Skeletal muscle cell (primary cell): Measurements from ENCODE around the gene CLTB.

ENCODE experiments used
- DNase-seq: peaks from one replicate; pipeline ENCODE4 v3.0.0-alpha.2; 2010; ENCODE audit warnings: low read depth
- H3K4me3 ChIP-seq: 2 replicates; pipeline ENCODE4 v1.5.1; 2011; ENCODE audit warnings: low read depth, mild to moderate bottlenecking, control low read depth, low read length, moderate library complexity

The CLTB gene

DNA sequence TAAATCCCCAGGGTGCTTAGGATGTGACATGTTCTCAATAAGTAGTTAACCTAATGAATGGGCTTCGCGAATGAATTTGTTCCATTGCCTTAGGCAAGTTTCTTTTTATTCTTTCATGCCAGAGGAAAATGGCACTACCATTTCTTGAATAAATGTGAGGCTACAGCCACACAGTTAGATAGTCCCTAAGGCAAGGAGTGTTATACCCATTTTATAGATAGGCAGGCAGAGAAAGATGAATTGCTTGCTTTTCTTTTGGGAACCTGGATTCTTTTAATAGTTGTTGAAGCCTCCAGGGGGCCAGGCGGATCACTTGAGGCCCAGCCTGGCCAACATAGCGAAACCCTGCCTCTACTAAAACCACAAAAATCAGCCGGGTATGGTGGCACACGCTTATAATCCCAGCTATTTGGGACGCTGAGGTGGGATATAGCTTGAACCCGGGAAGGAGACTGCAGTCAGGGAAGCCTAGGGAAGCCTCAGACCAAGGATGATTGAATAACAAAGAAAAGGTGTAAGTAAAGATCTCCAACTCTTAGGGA lies 28.9 kb downstream of the CLTB start:
- H3K4me3 ChIP-seq = peak overlapping the region; percentile 83
- DNase-seq = no peak

GRCh38 chr5:176386491-176386890 lies 29.8 kb downstream of the CLTB start:
- DNase-seq = no peak
- no peak overlapping the region for H3K4me3 ChIP-seq

DNA sequence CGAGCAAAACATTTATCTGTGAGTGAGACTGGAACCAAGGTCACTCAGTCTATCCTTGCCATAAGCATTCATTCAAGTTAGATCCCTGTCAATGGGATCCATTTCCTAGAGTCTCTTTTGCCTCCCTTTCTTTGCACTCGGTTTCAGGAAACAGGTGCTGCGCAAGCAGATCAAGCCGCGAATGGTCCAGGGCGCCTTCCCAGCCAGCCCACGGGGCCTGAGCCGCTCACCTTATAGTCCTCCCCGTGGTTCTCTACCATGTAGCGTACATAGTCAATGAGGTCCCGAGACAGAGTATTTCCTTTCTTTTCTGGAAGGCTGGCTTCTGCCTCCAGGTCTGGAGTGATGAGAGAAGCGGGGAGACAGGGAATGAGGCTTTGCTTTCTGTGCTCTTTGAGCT lies 31.3 kb downstream of the CLTB start:
- H3K4me3 ChIP-seq = no peak overlapping the region
- no peak for DNase-seq

GRCh38 chr5:176384366-176384930 lies 31.9 kb downstream of the CLTB start:
- no peak overlapping the region for H3K4me3 ChIP-seq
- no peak for DNase-seq

DNA sequence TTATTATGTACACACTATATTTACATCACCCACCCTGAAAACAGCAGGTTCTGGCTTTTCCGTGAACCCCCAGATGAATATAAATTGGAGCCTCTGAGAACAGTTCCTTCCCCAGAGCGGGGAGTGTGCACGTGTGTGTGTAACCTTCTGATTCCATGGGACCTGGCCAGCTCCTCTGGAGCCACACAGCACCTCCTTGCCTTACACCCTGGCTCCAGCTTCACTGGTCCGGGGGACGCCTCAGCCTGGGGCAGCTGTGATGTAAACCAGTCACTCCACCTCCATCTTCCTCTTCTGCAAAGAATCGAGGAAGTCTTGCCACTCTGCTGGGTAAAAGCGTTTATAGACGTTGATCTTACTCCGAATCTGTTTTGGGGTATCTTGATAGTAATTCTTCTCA lies 32.4 kb downstream of the CLTB start:
- no peak overlapping the region for H3K4me3 ChIP-seq
- DNase-seq = no peak

GRCh38 chr5:176383248-176383905 lies 33.0 kb downstream of the CLTB start:
- DNase-seq = no peak
- no peak overlapping the region for H3K4me3 ChIP-seq

GRCh38 chr5:176382721-176383120 lies 33.6 kb downstream of the CLTB start:
- H3K4me3 ChIP-seq = no peak overlapping the region
- no peak for DNase-seq

GRCh38 chr5:176381979-176382378 lies 34.4 kb downstream of the CLTB start:
- H3K4me3 ChIP-seq = no peak overlapping the region

DNA sequence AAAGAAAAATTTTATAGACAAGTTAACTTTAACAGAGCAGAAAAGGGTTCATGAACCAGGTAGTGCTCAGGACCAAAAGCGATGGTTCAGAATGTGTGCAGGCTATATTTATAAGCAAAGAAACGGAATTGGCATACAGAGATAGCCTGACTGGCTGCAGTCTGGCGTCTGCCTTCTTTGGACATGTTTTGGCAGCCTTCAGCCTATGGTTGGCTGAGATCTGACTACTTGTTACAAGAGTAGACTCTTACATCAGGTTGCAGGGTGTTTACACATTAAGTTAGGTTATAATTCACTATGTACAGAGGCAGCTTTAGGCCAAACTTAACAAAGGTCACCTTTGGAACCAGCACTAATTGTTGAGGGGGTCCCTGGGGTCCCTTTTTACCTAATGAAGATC lies 34.9 kb downstream of the CLTB start:
- no peak for DNase-seq

More at GRCh38 chr5:176381979-176382378, 34.4 kb downstream of the CLTB start:
- DNase-seq = no peak

GRCh38 chr5:176379881-176380280 lies 36.5 kb downstream of the CLTB start:
- no peak overlapping the region for H3K4me3 ChIP-seq
- DNase-seq = no peak

More for the DNA sequence above, 34.9 kb downstream of the CLTB start:
- no peak overlapping the region for H3K4me3 ChIP-seq

GRCh38 chr5:176373100-176373818 lies 43.1 kb downstream of the CLTB start:
- no peak for DNase-seq
- H3K4me3 ChIP-seq = no peak overlapping the region

- H3K4me3 ChIP-seq = no peak overlapping the region
- no peak for DNase-seq
These were observed 44.5 kb downstream of the CLTB start for GRCh38 chr5:176371621-176372539.

GRCh38 chr5:176369934-176370711 lies 46.2 kb downstream of the CLTB start:
- H3K4me3 ChIP-seq = no peak overlapping the region
- DNase-seq = no peak

GRCh38 chr5:176368726-176369125 lies 47.6 kb downstream of the CLTB start:
- no peak for DNase-seq
- no peak overlapping the region for H3K4me3 ChIP-seq

GRCh38 chr5:176366232-176366894 lies 50.0 kb downstream of the CLTB start:
- H3K4me3 ChIP-seq = peak overlapping the region; percentile 71
- no peak for DNase-seq

GRCh38 chr5:176365351-176366231 lies 50.7 kb downstream of the CLTB start, which contains the start of gene ARL10:
Gene ARL10, plus strand, starts transcription at chr5:176365487. Its CDS starts 77 bp downstream, at chr5:176365564.
- DNase-seq = peak; percentile 24
- peak within 1 kb of the TSS; percentile 71 for H3K4me3 ChIP-seq

DNA sequence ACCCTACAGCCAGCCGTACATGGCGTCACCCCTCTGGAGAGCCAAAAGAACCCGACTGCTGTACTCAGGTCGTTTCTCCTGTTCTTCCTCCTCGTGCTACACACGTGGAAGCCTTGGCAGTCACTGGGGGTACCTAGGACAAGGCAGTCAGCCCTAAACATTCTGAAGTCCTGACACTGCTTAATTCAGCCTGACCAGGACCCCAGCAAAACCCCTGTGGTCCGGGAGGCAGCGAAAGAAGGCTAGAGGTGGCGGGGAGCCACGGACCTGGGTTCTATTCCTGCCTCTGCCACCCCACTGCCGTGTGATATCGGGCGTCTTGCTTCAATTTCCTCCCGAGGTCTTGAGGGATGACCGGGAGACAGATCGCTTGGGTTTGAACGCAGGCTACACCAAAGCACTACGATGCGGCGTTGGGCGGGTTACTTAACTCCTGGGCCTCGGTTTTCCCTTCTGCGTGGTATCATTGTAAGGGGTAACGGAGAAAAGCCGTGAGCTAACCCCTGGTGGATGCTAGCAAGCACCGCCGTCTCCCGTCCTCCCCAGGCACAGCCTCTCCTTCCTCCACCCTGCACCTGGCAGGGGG lies 51.5 kb downstream of the CLTB start:
- H3K4me3 ChIP-seq = peak overlapping the region; percentile 71
- no peak for DNase-seq
